Transverse colon (tissue), 4 donors: Measurements from ENCODE around the gene HOXB2.

Experiments
- CTCF ChIP-seq, 5 experiments: fragments of 200-600 bp in 3 of 5; fragments of 450-650 bp in 2 of 5; sonication (generic) in 3 of 5; IDR thresholded peaks; 1 replicate in 2 of 5; 2 replicates in 3 of 5; pipeline ENCODE4 v1.5.1; 2016 to 2017; ENCODE audit warnings: antibody characterized with exemption in 5 of 5, inconsistent platforms in 3 of 5, mild to moderate bottlenecking in 2 of 5, moderate library complexity in 1 of 5
- POLR2AphosphoS5 ChIP-seq, 3 donors: sonication (generic); formaldehyde crosslinking; IDR thresholded peaks; one replicate each; pipeline ENCODE4 v1.6.1; 2016; ENCODE audit warnings: antibody characterized with exemption in 3 of 3

GRCh38 chr17:48558057-48558830 is 13.3 kb upstream of the HOXB2 start:
- TF ChIP-seq POLR2AphosphoS5 (IDR thresholded peaks at IDR 0.05), result no peak
- no peak for TF ChIP-seq CTCF (IDR thresholded peaks at IDR 0.05)
